ENCODE results near the gene TTLL8. TPM values are rescaled to one million over a fixed set of nuclear protein-coding genes. Genes with fewer than 3 reads are reported as not detected.
A peak's percentile ranks its signal among the peaks of the same experiment; 100 is the strongest.

TTLL8 gene
- total RNA-seq, 3 donors from 2014 or later (not counting 1 experiment from before 2014, with no cell fraction given), result not detected

GRCh38 chr22:50031189-50032091, 26.7 kb downstream of the TTLL8 start:
- H3K4me3 Mint-ChIP-seq, result no peak overlapping the region
- peaks cover 0 to 6% of the 10 kb centered on the region in 2 donors for H3K4me1 Mint-ChIP-seq
- WGBS (ENCODE audit: insufficient coverage), result 92% methylated on average over 48 of the region's 49 CpGs
- intact Hi-C loops (cut with micrococcal nuclease), result no loop called here
- no peaks in the 10 kb centered on the region for H3K36me3 ChIP-seq (ENCODE audit: control insufficient read depth, insufficient read depth, low read length)
- H3K27ac ChIP-seq (ENCODE audit: low read length), result no peak overlapping the region
- no peaks in the 10 kb centered on the region for H3K36me3 Mint-ChIP-seq
- peaks cover 37% of the 10 kb centered on the region for H3K4me1 ChIP-seq (ENCODE audit: control insufficient read depth, insufficient read depth, low read length)
- DNase-seq, result no peak
- TF ChIP-seq CTCF (IDR thresholded peaks at IDR 0.05), result no peak
- H3K9me3 Mint-ChIP-seq, result no peaks in the 10 kb centered on the region
- H3K4me3 ChIP-seq (ENCODE audit: low read length), result no peak overlapping the region
- no peaks in the 10 kb centered on the region for H3K27me3 Mint-ChIP-seq (ENCODE audit: low read depth in 2 of 2)
- peaks cover 10% of the 10 kb centered on the region for H3K27me3 ChIP-seq (ENCODE audit: control insufficient read depth, insufficient read depth, low read length)
- H3K9me3 ChIP-seq (ENCODE audit: control insufficient read depth, insufficient read depth, low read length), result no peaks in the 10 kb centered on the region
- no peak for ATAC-seq
- no peak overlapping the region for H3K27ac Mint-ChIP-seq

DNA sequence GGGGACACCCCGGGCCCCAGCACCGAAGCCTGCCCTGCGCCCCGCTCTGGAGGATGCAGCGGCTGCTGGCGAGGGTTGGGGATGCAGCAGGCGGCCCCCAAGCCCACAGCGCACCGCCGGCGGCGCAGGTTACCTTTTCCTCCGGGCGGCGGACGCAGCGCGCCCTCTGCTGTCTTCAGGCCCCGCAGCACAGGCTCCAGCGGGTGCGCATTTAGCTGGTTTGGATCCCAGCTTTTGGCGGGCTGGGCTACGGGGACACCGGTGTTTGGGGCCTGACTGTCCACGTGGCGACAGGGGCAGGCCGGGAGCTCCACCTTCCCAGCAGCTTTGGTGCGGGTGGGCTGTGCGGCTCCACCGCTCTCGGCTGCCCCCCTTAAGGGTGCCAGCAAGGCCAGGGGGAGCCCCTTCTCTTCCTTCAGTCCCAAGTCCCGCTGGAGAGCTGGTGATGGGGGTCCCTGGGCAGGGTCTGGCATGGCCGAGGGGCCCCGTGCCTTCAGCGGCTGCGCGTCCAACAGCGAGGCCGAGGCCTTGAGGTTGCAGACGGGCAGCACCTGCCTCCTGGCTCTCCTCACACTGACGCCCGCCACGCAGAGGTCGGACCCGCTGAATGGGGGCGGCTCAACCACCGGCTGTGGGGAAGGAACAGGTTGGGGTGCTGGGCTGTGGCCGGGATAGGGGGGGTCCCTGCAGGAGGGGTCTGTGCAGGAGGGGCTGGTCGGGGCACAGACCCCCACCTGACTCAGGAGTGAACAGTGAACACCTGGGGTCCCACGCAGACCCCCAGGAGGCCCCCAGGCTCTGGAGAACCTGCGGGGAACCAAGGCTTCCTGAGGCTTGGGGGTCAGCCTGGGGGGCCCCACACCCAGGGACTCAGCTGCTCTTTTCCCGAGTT, 27.6 kb downstream of the TTLL8 start:
- Mint-ChIP-seq H3K36me3 (no peaks in the 10 kb centered on the region), H3K27me3 (ENCODE audit: low read depth in 2 of 2) (no peaks in the 10 kb centered on the region), H3K4me3 (no peak overlapping the region), H3K4me1 (peaks cover 0 to 6% of the 10 kb centered on the region in 2 donors), H3K9me3 (no peaks in the 10 kb centered on the region), H3K27ac (no peak overlapping the region)
- intact Hi-C loops (cut with micrococcal nuclease), result loop anchor here (1.0 kb wide), 3 partner anchors 37 to 263 kb away; no protein-coding TSS in a partner anchor
- Histone ChIP-seq H3K36me3 (ENCODE audit: control insufficient read depth, insufficient read depth, low read length) (no peaks in the 10 kb centered on the region), H3K27ac (ENCODE audit: low read length) (no peak overlapping the region), H3K27me3 (ENCODE audit: control insufficient read depth, insufficient read depth, low read length) (peaks cover 8% of the 10 kb centered on the region), H3K9me3 (ENCODE audit: control insufficient read depth, insufficient read depth, low read length) (no peaks in the 10 kb centered on the region), H3K4me1 (ENCODE audit: control insufficient read depth, insufficient read depth, low read length) (peaks cover 36% of the 10 kb centered on the region), H3K4me3 (ENCODE audit: low read length) (no peak overlapping the region)
- TF ChIP-seq CTCF (IDR thresholded peaks at IDR 0.05), result peak; percentile 81
- DNase-seq, result peak; percentile 80 to 90
- ATAC-seq, result peak; percentile 92 to 96 (median 94)
- WGBS (ENCODE audit: insufficient coverage), result 18% methylated on average over 52 of the region's 52 CpGs

DNA sequence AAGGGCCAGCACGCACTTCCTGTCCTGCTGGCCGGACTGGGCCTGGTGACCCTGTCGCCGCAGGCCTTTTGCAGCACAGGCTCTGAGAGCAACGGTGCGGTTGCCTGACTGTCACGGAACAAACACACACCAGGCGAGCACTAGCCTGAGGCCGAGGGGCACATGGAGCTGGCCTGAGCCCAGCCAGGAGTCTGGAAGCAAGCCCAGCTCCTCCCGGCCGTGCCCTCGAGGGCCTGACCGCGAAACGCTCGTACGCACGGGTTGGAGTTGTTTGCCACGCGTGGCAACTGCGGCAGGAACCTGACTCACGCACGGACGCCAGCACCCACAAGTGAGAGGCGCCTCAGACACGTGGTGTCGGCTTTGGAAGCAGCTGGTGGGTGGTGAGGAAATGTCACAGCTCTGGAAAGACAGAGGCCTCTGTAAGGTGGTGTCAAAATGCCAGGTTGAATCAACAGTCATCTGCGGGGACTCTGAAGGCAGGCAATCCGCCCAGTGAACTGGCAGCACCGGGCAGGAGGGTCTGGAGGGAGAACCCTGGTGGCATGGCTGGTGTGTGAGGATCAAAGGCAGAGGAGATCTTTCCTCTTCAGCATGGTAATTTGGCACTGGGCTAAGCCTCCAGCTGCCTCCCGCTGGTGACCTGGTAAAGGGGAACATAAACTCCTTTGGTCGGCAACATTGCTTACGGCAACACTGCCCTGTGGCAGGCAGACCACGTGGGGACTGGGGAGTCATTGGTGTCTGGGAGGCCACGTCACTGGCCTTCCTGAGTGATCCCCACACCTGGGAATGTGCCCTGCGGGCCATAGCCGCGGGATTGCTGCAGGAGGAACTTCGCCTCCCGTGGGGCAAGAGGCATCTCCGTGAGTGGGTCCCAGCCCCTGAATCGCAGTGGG, 30.2 kb downstream of the TTLL8 start:
- ATAC-seq (peak in 1 of 3 donors; percentile 37), DNase-seq (peak in 1 of 2 donors; percentile 72)
- Mint-ChIP-seq H3K27ac (no peak overlapping the region), H3K4me3 (no peak overlapping the region), H3K4me1 (peaks cover 0 to 6% of the 10 kb centered on the region in 2 donors), H3K36me3 (no peaks in the 10 kb centered on the region), H3K9me3 (no peaks in the 10 kb centered on the region), H3K27me3 (ENCODE audit: low read depth in 2 of 2) (no peaks in the 10 kb centered on the region)
- WGBS (ENCODE audit: insufficient coverage), result 60% methylated on average over 42 of the region's 42 CpGs
- TF ChIP-seq CTCF (IDR thresholded peaks at IDR 0.05), result no peak
- peaks cover 23% of the 10 kb centered on the region for H3K4me1 ChIP-seq (ENCODE audit: control insufficient read depth, insufficient read depth, low read length)
- H3K9me3 ChIP-seq (ENCODE audit: control insufficient read depth, insufficient read depth, low read length), result no peaks in the 10 kb centered on the region
- no peaks in the 10 kb centered on the region for H3K36me3 ChIP-seq (ENCODE audit: control insufficient read depth, insufficient read depth, low read length)
- H3K4me3 ChIP-seq (ENCODE audit: low read length), result no peak overlapping the region
- intact Hi-C loops (cut with micrococcal nuclease), result no loop called here
- peaks cover 3% of the 10 kb centered on the region for H3K27me3 ChIP-seq (ENCODE audit: control insufficient read depth, insufficient read depth, low read length)
- H3K27ac ChIP-seq (ENCODE audit: low read length), result no peak overlapping the region
